HepG2 (cell line): ENCODE measurements around the gene SMIM1. TPM values are rescaled to one million over a fixed set of nuclear protein-coding genes. Genes with fewer than 3 reads are reported as not detected.

Experiments used
- AGO1 ChIP-seq: fragments of 200-400 bp; formaldehyde crosslinking; IDR thresholded peaks from 2 replicates; pipeline ENCODE4 v1.6.1; 2017; ENCODE audit warnings: mild to moderate bottlenecking, low read depth, low read length, moderate library complexity; ENCODE audit not compliant: poor library complexity, severe bottlenecking
- GATAD2A ChIP-seq: IDR thresholded peaks from 2 replicates; pipeline ENCODE4 v1.6.1; 2016
- MAZ ChIP-seq, 2 experiments: sonication (generic) in 1 of 2; formaldehyde crosslinking in 1 of 2; IDR thresholded peaks; 2 replicates each; pipeline versions ENCODE4 v1.5.0 to v1.6.1; 2012 to 2020; ENCODE audit warnings: low read depth in 2 of 2, mild to moderate bottlenecking in 2 of 2, borderline replicate concordance in 1 of 2, improper control_type of control experiment in 1 of 2, low read length in 1 of 2, missing genetic modification reagents in 1 of 2, moderate library complexity in 1 of 2
- RCOR2 ChIP-seq: IDR thresholded peaks from 2 replicates; pipeline ENCODE4 v1.6.1; 2016; ENCODE audit warnings: missing biosample characterization, missing genetic modification reagents
- ZNF101 ChIP-seq: sonication (generic); formaldehyde crosslinking; IDR thresholded peaks from 2 replicates; pipeline ENCODE4 v1.4.0; 2020; ENCODE audit warnings: mild to moderate bottlenecking, low read depth, missing genetic modification reagents, borderline replicate concordance
- polyA plus RNA-seq, 8 experiments: library from polyadenylated mRNA; depleted of rRNA in 3 of 8; stranded (reverse) in 7 of 8; unstranded in 1 of 8; fragments of >200 nt; fragmentation: Illumina TruSeq in 4 of 8; extraction: Trizol in 4 of 8; gene quantifications; 2 replicates each; pipeline versions ENCODE4 v1.2.1 to v1.2.3, GENCODE V29; 2011 to 2016; ENCODE audit warnings: low read depth in 4 of 8, missing spikeins in 1 of 8, mixed read lengths in 1 of 8; ENCODE audit not compliant: insufficient read depth in 1 of 8
- total RNA-seq, 5 experiments: library from RNA; depleted of rRNA; stranded (reverse); fragments of >200 nt; fragmentation: Illumina TruSeq; extraction: Trizol; gene quantifications; 2 replicates each; pipeline ENCODE4 v1.2.3, GENCODE V29; 2016; ENCODE audit warnings: low read depth in 1 of 5
- TF ChIP-seq, protein P1 (sequence below): sonication (generic); formaldehyde crosslinking; IDR thresholded peaks from 2 replicates; pipeline ENCODE4 v1.4.0; 2020; ENCODE audit warnings: missing genetic modification reagents
- TF ChIP-seq, protein P2 (sequence below): IDR thresholded peaks from 2 replicates; pipeline ENCODE4 v1.6.1; 2016; ENCODE audit warnings: missing compliant biosample characterization, missing genetic modification reagents, borderline replicate concordance
- TF ChIP-seq, protein P3 (sequence below): sonication (generic); formaldehyde crosslinking; IDR thresholded peaks from 2 replicates; pipeline ENCODE4 v1.4.0; 2020; ENCODE audit warnings: mild to moderate bottlenecking, missing genetic modification reagents, borderline replicate concordance
- TF ChIP-seq, protein P4 (sequence below): fragments of 450-650 bp; IDR thresholded peaks from 2 replicates; pipeline ENCODE4 v1.6.1; 2017; ENCODE audit warnings: mild to moderate bottlenecking
- TF ChIP-seq, protein P5 (sequence below): sonication (generic); formaldehyde crosslinking; IDR thresholded peaks from 2 replicates; pipeline ENCODE4 v1.4.0; 2020; ENCODE audit warnings: missing genetic modification reagents

SMIM1 gene
- total and polyA plus RNA-seq, 2 of the 13 experiments (the other 11 are each of a cell fraction or from before 2014, with no cell fraction given), result 12.4 to 56.3 TPM

DNA sequence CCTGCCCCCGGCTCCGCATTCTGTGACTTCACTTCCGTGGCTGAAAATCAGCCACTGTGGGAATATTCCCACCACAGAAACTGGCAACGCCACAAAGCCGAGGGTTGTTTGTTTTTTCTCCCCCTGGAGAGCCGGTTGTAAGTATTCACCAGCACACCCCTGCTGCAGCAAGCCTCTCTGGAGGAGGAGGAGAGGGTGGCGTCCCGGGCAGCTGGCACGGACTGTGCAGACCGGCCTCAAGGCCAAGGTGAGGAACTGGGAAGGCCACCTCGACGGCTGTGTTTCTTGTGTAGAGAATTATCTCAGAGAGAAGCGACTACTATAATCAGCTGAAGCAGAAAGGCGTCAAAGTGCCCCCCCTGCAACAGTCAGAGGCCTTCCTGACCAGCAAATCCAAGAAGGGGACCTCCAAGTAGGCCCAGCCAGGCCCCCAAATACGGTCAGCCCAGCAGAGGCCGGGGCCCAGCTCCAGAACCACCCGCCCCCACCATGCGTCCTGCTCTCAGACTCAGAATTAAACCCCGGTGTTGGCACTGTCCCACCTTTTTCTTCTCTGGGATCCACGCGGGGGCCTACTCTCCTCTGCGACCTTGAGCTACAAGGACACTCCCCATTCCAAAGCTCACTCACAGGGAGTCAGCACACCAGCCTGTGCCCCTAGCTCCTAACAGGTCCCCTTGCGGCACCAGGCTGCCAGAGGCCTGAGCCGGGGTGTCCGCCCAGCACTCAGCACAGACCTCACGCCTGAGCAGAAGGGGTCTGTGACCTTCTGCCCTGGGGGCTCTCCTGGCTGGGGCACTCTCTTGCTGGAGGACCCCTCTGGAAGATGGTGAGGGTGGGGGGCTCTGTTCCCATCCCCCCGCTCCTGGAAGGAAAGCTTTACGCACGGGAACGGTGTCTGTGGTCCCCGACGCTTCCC lies 1.2 kb upstream of the SMIM1 start (continued):
- TF ChIP-seq, protein P1, sequence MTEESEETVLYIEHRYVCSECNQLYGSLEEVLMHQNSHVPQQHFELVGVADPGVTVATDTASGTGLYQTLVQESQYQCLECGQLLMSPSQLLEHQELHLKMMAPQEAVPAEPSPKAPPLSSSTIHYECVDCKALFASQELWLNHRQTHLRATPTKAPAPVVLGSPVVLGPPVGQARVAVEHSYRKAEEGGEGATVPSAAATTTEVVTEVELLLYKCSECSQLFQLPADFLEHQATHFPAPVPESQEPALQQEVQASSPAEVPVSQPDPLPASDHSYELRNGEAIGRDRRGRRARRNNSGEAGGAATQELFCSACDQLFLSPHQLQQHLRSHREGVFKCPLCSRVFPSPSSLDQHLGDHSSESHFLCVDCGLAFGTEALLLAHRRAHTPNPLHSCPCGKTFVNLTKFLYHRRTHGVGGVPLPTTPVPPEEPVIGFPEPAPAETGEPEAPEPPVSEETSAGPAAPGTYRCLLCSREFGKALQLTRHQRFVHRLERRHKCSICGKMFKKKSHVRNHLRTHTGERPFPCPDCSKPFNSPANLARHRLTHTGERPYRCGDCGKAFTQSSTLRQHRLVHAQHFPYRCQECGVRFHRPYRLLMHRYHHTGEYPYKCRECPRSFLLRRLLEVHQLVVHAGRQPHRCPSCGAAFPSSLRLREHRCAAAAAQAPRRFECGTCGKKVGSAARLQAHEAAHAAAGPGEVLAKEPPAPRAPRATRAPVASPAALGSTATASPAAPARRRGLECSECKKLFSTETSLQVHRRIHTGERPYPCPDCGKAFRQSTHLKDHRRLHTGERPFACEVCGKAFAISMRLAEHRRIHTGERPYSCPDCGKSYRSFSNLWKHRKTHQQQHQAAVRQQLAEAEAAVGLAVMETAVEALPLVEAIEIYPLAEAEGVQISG (CRISPR knock-in tag), result no peak
- TF ChIP-seq, protein P2, sequence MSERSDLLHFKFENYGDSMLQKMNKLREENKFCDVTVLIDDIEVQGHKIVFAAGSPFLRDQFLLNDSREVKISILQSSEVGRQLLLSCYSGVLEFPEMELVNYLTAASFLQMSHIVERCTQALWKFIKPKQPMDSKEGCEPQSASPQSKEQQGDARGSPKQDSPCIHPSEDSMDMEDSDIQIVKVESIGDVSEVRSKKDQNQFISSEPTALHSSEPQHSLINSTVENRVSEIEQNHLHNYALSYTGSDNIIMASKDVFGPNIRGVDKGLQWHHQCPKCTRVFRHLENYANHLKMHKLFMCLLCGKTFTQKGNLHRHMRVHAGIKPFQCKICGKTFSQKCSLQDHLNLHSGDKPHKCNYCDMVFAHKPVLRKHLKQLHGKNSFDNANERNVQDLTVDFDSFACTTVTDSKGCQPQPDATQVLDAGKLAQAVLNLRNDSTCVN (CRISPR knock-in tag), result no peak
- TF ChIP-seq RCOR2 (CRISPR knock-in tag) (no peak), MAZ (IDR thresholded peaks at IDR 0.05; ENCODE audit: borderline replicate concordance, low read depth, low read length) (no peak; the same call in 1 of the 2 replicates), MAZ (CRISPR knock-in tag; IDR thresholded peaks at IDR 0.05; ENCODE audit: low read depth) (no peak; the same call in 1 of the 2 replicates), GATAD2A (CRISPR knock-in tag) (peak; percentile 68), ZNF101 (CRISPR knock-in tag) (no peak), AGO1 (peak; percentile 48)
- TF ChIP-seq, protein P3, sequence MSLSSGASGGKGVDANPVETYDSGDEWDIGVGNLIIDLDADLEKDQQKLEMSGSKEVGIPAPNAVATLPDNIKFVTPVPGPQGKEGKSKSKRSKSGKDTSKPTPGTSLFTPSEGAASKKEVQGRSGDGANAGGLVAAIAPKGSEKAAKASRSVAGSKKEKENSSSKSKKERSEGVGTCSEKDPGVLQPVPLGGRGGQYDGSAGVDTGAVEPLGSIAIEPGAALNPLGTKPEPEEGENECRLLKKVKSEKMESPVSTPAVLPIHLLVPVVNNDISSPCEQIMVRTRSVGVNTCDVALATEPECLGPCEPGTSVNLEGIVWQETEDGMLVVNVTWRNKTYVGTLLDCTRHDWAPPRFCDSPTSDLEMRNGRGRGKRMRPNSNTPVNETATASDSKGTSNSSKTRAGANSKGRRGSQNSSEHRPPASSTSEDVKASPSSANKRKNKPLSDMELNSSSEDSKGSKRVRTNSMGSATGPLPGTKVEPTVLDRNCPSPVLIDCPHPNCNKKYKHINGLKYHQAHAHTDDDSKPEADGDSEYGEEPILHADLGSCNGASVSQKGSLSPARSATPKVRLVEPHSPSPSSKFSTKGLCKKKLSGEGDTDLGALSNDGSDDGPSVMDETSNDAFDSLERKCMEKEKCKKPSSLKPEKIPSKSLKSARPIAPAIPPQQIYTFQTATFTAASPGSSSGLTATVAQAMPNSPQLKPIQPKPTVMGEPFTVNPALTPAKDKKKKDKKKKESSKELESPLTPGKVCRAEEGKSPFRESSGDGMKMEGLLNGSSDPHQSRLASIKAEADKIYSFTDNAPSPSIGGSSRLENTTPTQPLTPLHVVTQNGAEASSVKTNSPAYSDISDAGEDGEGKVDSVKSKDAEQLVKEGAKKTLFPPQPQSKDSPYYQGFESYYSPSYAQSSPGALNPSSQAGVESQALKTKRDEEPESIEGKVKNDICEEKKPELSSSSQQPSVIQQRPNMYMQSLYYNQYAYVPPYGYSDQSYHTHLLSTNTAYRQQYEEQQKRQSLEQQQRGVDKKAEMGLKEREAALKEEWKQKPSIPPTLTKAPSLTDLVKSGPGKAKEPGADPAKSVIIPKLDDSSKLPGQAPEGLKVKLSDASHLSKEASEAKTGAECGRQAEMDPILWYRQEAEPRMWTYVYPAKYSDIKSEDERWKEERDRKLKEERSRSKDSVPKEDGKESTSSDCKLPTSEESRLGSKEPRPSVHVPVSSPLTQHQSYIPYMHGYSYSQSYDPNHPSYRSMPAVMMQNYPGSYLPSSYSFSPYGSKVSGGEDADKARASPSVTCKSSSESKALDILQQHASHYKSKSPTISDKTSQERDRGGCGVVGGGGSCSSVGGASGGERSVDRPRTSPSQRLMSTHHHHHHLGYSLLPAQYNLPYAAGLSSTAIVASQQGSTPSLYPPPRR, result peak; percentile 43; the same call in 1 of the 2 replicates
- TF ChIP-seq, protein P4, sequence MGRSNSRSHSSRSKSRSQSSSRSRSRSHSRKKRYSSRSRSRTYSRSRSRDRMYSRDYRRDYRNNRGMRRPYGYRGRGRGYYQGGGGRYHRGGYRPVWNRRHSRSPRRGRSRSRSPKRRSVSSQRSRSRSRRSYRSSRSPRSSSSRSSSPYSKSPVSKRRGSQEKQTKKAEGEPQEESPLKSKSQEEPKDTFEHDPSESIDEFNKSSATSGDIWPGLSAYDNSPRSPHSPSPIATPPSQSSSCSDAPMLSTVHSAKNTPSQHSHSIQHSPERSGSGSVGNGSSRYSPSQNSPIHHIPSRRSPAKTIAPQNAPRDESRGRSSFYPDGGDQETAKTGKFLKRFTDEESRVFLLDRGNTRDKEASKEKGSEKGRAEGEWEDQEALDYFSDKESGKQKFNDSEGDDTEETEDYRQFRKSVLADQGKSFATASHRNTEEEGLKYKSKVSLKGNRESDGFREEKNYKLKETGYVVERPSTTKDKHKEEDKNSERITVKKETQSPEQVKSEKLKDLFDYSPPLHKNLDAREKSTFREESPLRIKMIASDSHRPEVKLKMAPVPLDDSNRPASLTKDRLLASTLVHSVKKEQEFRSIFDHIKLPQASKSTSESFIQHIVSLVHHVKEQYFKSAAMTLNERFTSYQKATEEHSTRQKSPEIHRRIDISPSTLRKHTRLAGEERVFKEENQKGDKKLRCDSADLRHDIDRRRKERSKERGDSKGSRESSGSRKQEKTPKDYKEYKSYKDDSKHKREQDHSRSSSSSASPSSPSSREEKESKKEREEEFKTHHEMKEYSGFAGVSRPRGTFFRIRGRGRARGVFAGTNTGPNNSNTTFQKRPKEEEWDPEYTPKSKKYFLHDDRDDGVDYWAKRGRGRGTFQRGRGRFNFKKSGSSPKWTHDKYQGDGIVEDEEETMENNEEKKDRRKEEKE, result no peak
- TF ChIP-seq, protein P5, sequence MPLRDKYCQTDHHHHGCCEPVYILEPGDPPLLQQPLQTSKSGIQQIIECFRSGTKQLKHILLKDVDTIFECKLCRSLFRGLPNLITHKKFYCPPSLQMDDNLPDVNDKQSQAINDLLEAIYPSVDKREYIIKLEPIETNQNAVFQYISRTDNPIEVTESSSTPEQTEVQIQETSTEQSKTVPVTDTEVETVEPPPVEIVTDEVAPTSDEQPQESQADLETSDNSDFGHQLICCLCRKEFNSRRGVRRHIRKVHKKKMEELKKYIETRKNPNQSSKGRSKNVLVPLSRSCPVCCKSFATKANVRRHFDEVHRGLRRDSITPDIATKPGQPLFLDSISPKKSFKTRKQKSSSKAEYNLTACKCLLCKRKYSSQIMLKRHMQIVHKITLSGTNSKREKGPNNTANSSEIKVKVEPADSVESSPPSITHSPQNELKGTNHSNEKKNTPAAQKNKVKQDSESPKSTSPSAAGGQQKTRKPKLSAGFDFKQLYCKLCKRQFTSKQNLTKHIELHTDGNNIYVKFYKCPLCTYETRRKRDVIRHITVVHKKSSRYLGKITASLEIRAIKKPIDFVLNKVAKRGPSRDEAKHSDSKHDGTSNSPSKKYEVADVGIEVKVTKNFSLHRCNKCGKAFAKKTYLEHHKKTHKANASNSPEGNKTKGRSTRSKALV, result peak; percentile 71; the same call in 1 of the 2 replicates
